Right renal pelvis (tissue), 4 donors: ENCODE measurements around the gene TNFRSF9. TPM values are rescaled to one million over a fixed set of nuclear protein-coding genes. Genes with fewer than 3 reads are reported as not detected.
A peak's percentile ranks its signal among the peaks of the same experiment; 100 is the strongest.
"Not testable (repeated sequence)": the region's sequence is repeated elsewhere in the genome, so short reads cannot be mapped to it uniquely, and the experiment has no call there.

Source experiments
- DNase-seq, 4 donors: peaks; one replicate each; pipeline ENCODE4 v3.0.0-alpha.2; 2013; ENCODE audit warnings: low read depth in 4 of 4, low spot score in 3 of 4, missing footprints in 1 of 4
- polyA plus RNA-seq, 4 donors: library from polyadenylated mRNA; unstranded; fragments of 120-200 nt; gene quantifications; one replicate each; pipeline ENCODE4 v1.2.1, GENCODE V29; 2013; ENCODE audit not compliant: insufficient read length in 4 of 4

TNFRSF9 gene
- polyA plus RNA-seq, 4 donors, result 0.07 to 0.34 (median 0.09) TPM

- DNase-seq, result no peak
These were observed 18.3 kb downstream of the TNFRSF9 start for GRCh38 chr1:7922301-7922700.

GRCh38 chr1:7921796-7922195, 18.8 kb downstream of the TNFRSF9 start:
- no peak for DNase-seq

- DNase-seq, result no peak
These were observed 20.8 kb downstream of the TNFRSF9 start for GRCh38 chr1:7919880-7920279.

GRCh38 chr1:7917971-7918370, 22.7 kb downstream of the TNFRSF9 start:
- DNase-seq, result not testable (repeated sequence)

- DNase-seq, result no peak
These were observed 24.2 kb downstream of the TNFRSF9 start for GRCh38 chr1:7916501-7916830.

GRCh38 chr1:7915826-7916500, 24.7 kb downstream of the TNFRSF9 start:
- DNase-seq, result no peak

GRCh38 chr1:7912743-7913557, 27.7 kb downstream of the TNFRSF9 start:
- no peak for DNase-seq

GRCh38 chr1:7912145-7912544, 28.5 kb downstream of the TNFRSF9 start:
- no peak for DNase-seq

- no peak for DNase-seq
These were observed 35.4 kb downstream of the TNFRSF9 start for GRCh38 chr1:7905262-7905661.

GRCh38 chr1:7902478-7903085, 38.1 kb downstream of the TNFRSF9 start:
- DNase-seq, result peak; percentile 48 to 56 (median 53)

- no peak for DNase-seq
These were observed 40.9 kb downstream of the TNFRSF9 start for GRCh38 chr1:7899741-7900140.

GRCh38 chr1:7898962-7899361, 41.7 kb downstream of the TNFRSF9 start:
- no peak for DNase-seq

GRCh38 chr1:7896994-7897393, 43.6 kb downstream of the TNFRSF9 start:
- DNase-seq, result no peak

- no peak for DNase-seq
These were observed 47.0 kb downstream of the TNFRSF9 start for GRCh38 chr1:7893529-7894180.

- no peak for DNase-seq
These were observed 48.8 kb downstream of the TNFRSF9 start for GRCh38 chr1:7891804-7892203.

GRCh38 chr1:7890853-7891252, 49.8 kb downstream of the TNFRSF9 start:
- no peak for DNase-seq

- DNase-seq, result no peak
These were observed 52.2 kb downstream of the TNFRSF9 start for GRCh38 chr1:7888248-7889081.

GRCh38 chr1:7886405-7886745, 54.3 kb downstream of the TNFRSF9 start:
- DNase-seq, result no peak

GRCh38 chr1:7885513-7886404, 54.9 kb downstream of the TNFRSF9 start:
- DNase-seq, result no peak
